GM12878 (cell line): ENCODE measurements around the gene RAB40B. TPM values are rescaled to one million over a fixed set of nuclear protein-coding genes. Genes with fewer than 3 reads are reported as not detected.

Source experiments
- ATAC-seq: fragments of 200-7000 bp; cut with Tn5 transposase; 3 replicates; pipeline ENCODE4 v1.9.1; 2020; ENCODE audit warnings: mild to moderate bottlenecking, moderate library complexity
- BruUV-seq: library from RNA; stranded (reverse); fragments of 400-500 nt; replicated peaks from 2 replicates; lab custom pipeline; 2021; lab: Mats Ljungman, UMichigan
- CTCF ChIA-PET: fragments of 300-600 bp; sonication (Branson Sonifier 250); formaldehyde crosslinking; extraction: SDS; loops from one replicate; lab custom pipeline; 2021; ENCODE audit warnings: inconsistent platforms; lab: Yijun Ruan, JAX
- POLR2A ChIA-PET: fragments of 350-600 bp; formaldehyde crosslinking; extraction: SDS; loops from one replicate; lab custom pipeline; 2021; ENCODE audit warnings: inconsistent platforms; lab: Charles Lee
- RAD21 ChIA-PET: fragments of 300-600 bp; sonication (Branson Sonifier 250); formaldehyde crosslinking; loops from one replicate; lab custom pipeline; 2023; ENCODE audit warnings: antibody characterized with exemption; ENCODE audit not compliant: unreplicated experiment; lab: Charles Lee
- SMC1A ChIA-PET: fragments of 300-600 bp; sonication (Branson Sonifier 250); formaldehyde crosslinking; loops from one replicate; lab custom pipeline; 2023; ENCODE audit not compliant: unreplicated experiment, uncharacterized antibody; lab: Charles Lee
- DNase-seq: peaks from one replicate; pipeline ENCODE4 v3.0.0-alpha.2; 2011; ENCODE audit warnings: low read depth, low spot score
- FAIRE-seq: peaks from 3 replicates; lab custom pipeline; 2011; peaks lifted over from hg19 to GRCh38; lab: Jason Lieb, UNC
- H2AFZ ChIP-seq: 2 replicates; pipeline ENCODE4 v1.6.0; 2011; ENCODE audit warnings: low read depth, low read length, control low read depth; ENCODE audit not compliant: control insufficient read depth
- H3K27ac ChIP-seq: 2 replicates; pipeline ENCODE4 v1.5.1; 2011; ENCODE audit warnings: control low read depth; ENCODE audit not compliant: control insufficient read depth, insufficient read depth
- H3K27me3 ChIP-seq, 2 experiments: replicated peaks in 1 of 2; 2 replicates each; pipeline versions ENCODE4 v1.6.0 to v1.6.1; 2011; ENCODE audit warnings: low read length in 1 of 2; ENCODE audit not compliant: control insufficient read depth in 2 of 2, insufficient read depth in 2 of 2
- H3K36me3 ChIP-seq, 2 experiments: 2 replicates each; pipeline ENCODE4 v1.5.1; 2011; ENCODE audit warnings: low read length in 1 of 2; ENCODE audit not compliant: control insufficient read depth in 2 of 2, insufficient read depth in 2 of 2
- H3K4me1 ChIP-seq: 2 replicates; pipeline ENCODE4 v1.6.1; 2011; ENCODE audit warnings: mild to moderate bottlenecking, low read length, moderate library complexity, mixed read lengths; ENCODE audit not compliant: control insufficient read depth, insufficient read depth
- H3K4me2 ChIP-seq: 2 replicates; pipeline ENCODE4 v1.6.0; 2011; ENCODE audit warnings: control low read depth; ENCODE audit not compliant: control insufficient read depth, insufficient read depth
- H3K4me3 ChIP-seq: fragments of 200-600 bp; sonication (generic); 2 replicates; pipeline ENCODE4 v1.5.1; 2016
- H3K79me2 ChIP-seq: 2 replicates; pipeline ENCODE4 v1.6.0; 2011; ENCODE audit warnings: low read length; ENCODE audit not compliant: control insufficient read depth, insufficient read depth
- H3K9ac ChIP-seq: 2 replicates; pipeline ENCODE4 v1.8.0; 2011; ENCODE audit warnings: low read length, control low read depth, mixed read lengths; ENCODE audit not compliant: control insufficient read depth, insufficient read depth
- H3K9me3 ChIP-seq: replicated peaks from 3 replicates; pipeline ENCODE4 v1.5.1; 2011; ENCODE audit warnings: mild to moderate bottlenecking, low read length; ENCODE audit not compliant: control insufficient read depth, insufficient read depth
- H4K20me1 ChIP-seq: 2 replicates; pipeline ENCODE4 v1.6.0; 2011; ENCODE audit not compliant: control insufficient read depth, insufficient read depth
- EED ChIP-seq: sonication (generic); IDR thresholded peaks from 2 replicates; pipeline ENCODE4 v1.6.1; 2016; ENCODE audit warnings: antibody characterized with exemption, low read depth
- KLF5 ChIP-seq: fragments of 450-650 bp; IDR thresholded peaks from 2 replicates; pipeline ENCODE4 v1.6.1; 2014; ENCODE audit warnings: mild to moderate bottlenecking; ENCODE audit not compliant: partially characterized antibody
- MTA2 ChIP-seq: fragments of 450-650 bp; IDR thresholded peaks from 2 replicates; pipeline ENCODE4 v1.6.1; 2016; ENCODE audit warnings: low read depth, mild to moderate bottlenecking, moderate library complexity
- PAX8 ChIP-seq: fragments of 450-650 bp; IDR thresholded peaks from 2 replicates; pipeline ENCODE4 v1.6.1; 2017; ENCODE audit warnings: mild to moderate bottlenecking, moderate library complexity
- PKNOX1 ChIP-seq: fragments of 450-650 bp; IDR thresholded peaks from 2 replicates; pipeline ENCODE4 v1.6.1; 2016; ENCODE audit warnings: mild to moderate bottlenecking
- SREBF1 ChIP-seq: IDR thresholded peaks from 2 replicates; pipeline ENCODE4 v1.6.1; 2012; ENCODE audit warnings: mild to moderate bottlenecking, low read length
- SUPT20H ChIP-seq: IDR thresholded peaks from 2 replicates; pipeline ENCODE4 v1.6.1; 2011; ENCODE audit warnings: low read depth, mild to moderate bottlenecking, low read length, moderate library complexity, borderline replicate concordance; ENCODE audit not compliant: control insufficient read depth
- ZNF24 ChIP-seq: fragments of 450-650 bp; IDR thresholded peaks from 2 replicates; pipeline ENCODE4 v1.6.1; 2017; ENCODE audit warnings: antibody characterized with exemption, mild to moderate bottlenecking
- WGBS: methylation state at CpG from one replicate; pipeline ENCODE4 v1.1.6; 2016; ENCODE audit warnings: low lambda C conversion rate; ENCODE audit not compliant: insufficient replicate concordance, insufficient coverage; ENCODE audit errors: missing lambda C conversion rate; 5-methylcytosine and 5-hydroxymethylcytosine counted together
- in situ Hi-C: fragments of 300-500 bp; cut with MboI; formaldehyde crosslinking; loops from 9 replicates; pipeline ENCODE4 v1.14.3; 2018; ENCODE audit warnings: mixed read lengths
- intact Hi-C: fragments of 100-400 bp; cut with micrococcal nuclease; formaldehyde crosslinking; loops from one replicate; pipeline ENCODE4 v1.14.2; 2022; ENCODE audit not compliant: unreplicated experiment
- polyA plus RNA-seq, 11 experiments: library from polyadenylated mRNA; depleted of rRNA in 4 of 11; unstranded in 6 of 11; stranded (reverse) in 5 of 11; fragments of >200 nt; fragmentation: Nextera tagmentation in 4 of 11; fragmentation: Illumina TruSeq in 1 of 11; extraction: Ambion mirVana in 4 of 11; extraction: Trizol in 1 of 11; gene quantifications; 1 replicate in 1 of 11; 2 replicates in 10 of 11; pipeline versions ENCODE4 v1.2.1 to v1.2.3, GENCODE V29; 2011 to 2016; ENCODE audit warnings: inconsistent platforms in 2 of 11, missing spikeins in 2 of 11, low read depth in 1 of 11
- total RNA-seq, 4 experiments: library from RNA; depleted of rRNA in 3 of 4; stranded (reverse); fragments of >200 nt in 3 of 4; fragmentation: Illumina TruSeq in 1 of 4; extraction: Trizol in 1 of 4; gene quantifications; 2 replicates each; pipeline versions ENCODE4 v1.2.1 to v1.2.3, GENCODE V29; 2013 to 2021
- TF ChIP-seq, protein P1 (sequence below): IDR thresholded peaks from 2 replicates; pipeline ENCODE4 v1.6.1; 2011; ENCODE audit warnings: borderline replicate concordance, low read depth, mild to moderate bottlenecking, moderate library complexity, mixed read lengths, low read length; ENCODE audit not compliant: insufficient read depth; ENCODE audit errors: extremely low read length
- TF ChIP-seq, protein P2 (sequence below): fragments of 450-650 bp; formaldehyde crosslinking; IDR thresholded peaks from 2 replicates; pipeline ENCODE4 v1.4.0; 2020; ENCODE audit warnings: mild to moderate bottlenecking, moderate library complexity

Gene RAB40B
- total and polyA plus RNA-seq, 10 of the 15 experiments (the other 5 are each of a cell fraction or from before 2014, with no cell fraction given), result 0.06 to 2.8 (median 1.4) TPM

DNA sequence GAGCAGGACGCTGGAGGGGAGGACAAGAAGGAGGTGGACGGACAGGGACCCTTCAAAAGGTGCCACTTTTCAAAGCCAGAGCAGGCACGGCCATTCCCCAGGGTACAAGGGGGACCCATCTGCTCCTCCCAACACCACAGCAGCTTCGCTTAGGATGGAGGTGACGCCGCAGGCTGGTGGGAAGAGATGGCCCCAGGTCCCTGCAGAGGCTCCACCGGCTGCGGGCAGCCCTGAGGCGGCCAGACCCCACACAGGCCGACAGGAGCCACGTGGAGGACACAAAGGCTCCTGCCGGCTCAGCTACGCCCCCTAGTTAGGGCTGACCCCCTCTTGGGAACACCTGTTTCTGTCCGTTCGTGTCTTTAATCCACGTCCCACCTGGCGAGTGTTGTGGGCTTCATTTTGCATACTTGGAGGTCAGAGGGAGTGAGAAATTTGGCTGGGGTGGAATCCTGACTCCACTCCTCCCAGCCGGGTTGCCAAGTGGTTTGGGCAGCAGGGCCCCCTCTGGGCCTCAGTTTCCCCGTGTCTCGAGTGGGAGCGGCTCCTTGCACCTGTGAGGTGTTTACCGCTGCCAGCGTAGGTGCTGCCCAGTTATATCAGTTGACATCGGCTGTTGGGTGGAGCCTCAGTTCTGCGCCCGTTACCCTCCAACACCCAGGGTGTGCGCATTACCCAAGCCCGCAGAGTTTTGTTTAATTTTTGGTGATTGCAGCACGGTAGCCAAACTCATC lies 12.2 kb upstream of the RAB40B start:
- ChIA-PET RAD21 (no interaction called here), POLR2A (no interaction called here)
- in situ Hi-C loops, result no loop called here

More for the DNA sequence above, 12.2 kb upstream of the RAB40B start:
- Histone ChIP-seq H3K27me3 (no peaks in the 10 kb centered on the region), H3K36me3 (no peaks in the 10 kb centered on the region), H3K79me2 (no peaks in the 10 kb centered on the region), H3K4me2 (no peak overlapping the region), H4K20me1 (no peaks in the 10 kb centered on the region), H3K9me3 (no peaks in the 10 kb centered on the region), H3K4me1 (peaks cover 10% of the 10 kb centered on the region), H3K4me3 (no peak overlapping the region), H2AFZ (no peak overlapping the region), H3K9ac (no peak overlapping the region), H3K27ac (no peak overlapping the region)
- WGBS, result 57% methylated on average over 28 of the region's 29 CpGs
- ChIA-PET SMC1A (no interaction called here), CTCF (no interaction called here)
- no peak for DNase-seq
- no peak for FAIRE-seq
- BruUV-seq, result no TSS peak
- TF ChIP-seq MTA2 (no peak), EED (no peak), ZNF24 (no peak), PKNOX1 (no peak), PAX8 (no peak), SREBF1 (no peak), SUPT20H (no peak), KLF5 (no peak)
- TF ChIP-seq, protein P1, sequence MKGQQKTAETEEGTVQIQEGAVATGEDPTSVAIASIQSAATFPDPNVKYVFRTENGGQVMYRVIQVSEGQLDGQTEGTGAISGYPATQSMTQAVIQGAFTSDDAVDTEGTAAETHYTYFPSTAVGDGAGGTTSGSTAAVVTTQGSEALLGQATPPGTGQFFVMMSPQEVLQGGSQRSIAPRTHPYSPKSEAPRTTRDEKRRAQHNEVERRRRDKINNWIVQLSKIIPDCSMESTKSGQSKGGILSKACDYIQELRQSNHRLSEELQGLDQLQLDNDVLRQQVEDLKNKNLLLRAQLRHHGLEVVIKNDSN, result no peak
- TF ChIP-seq, protein P2, sequence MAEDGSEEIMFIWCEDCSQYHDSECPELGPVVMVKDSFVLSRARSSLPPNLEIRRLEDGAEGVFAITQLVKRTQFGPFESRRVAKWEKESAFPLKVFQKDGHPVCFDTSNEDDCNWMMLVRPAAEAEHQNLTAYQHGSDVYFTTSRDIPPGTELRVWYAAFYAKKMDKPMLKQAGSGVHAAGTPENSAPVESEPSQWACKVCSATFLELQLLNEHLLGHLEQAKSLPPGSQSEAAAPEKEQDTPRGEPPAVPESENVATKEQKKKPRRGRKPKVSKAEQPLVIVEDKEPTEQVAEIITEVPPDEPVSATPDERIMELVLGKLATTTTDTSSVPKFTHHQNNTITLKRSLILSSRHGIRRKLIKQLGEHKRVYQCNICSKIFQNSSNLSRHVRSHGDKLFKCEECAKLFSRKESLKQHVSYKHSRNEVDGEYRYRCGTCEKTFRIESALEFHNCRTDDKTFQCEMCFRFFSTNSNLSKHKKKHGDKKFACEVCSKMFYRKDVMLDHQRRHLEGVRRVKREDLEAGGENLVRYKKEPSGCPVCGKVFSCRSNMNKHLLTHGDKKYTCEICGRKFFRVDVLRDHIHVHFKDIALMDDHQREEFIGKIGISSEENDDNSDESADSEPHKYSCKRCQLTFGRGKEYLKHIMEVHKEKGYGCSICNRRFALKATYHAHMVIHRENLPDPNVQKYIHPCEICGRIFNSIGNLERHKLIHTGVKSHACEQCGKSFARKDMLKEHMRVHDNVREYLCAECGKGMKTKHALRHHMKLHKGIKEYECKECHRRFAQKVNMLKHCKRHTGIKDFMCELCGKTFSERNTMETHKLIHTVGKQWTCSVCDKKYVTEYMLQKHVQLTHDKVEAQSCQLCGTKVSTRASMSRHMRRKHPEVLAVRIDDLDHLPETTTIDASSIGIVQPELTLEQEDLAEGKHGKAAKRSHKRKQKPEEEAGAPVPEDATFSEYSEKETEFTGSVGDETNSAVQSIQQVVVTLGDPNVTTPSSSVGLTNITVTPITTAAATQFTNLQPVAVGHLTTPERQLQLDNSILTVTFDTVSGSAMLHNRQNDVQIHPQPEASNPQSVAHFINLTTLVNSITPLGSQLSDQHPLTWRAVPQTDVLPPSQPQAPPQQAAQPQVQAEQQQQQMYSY (CRISPR knock-in tag), result no peak
- intact Hi-C loops, result no loop called here
- ATAC-seq, result no peak
